GM12801 (cell line): ENCODE results near the gene PGAM1.

Experiments
- TF ChIP-seq, protein P1 (sequence below): IDR thresholded peaks from one replicate; pipeline ENCODE4 v1.5.1; 2011; ENCODE audit warnings: control low read depth; ENCODE audit not compliant: insufficient read length; ENCODE audit errors: extremely low read depth

PGAM1 gene

DNA sequence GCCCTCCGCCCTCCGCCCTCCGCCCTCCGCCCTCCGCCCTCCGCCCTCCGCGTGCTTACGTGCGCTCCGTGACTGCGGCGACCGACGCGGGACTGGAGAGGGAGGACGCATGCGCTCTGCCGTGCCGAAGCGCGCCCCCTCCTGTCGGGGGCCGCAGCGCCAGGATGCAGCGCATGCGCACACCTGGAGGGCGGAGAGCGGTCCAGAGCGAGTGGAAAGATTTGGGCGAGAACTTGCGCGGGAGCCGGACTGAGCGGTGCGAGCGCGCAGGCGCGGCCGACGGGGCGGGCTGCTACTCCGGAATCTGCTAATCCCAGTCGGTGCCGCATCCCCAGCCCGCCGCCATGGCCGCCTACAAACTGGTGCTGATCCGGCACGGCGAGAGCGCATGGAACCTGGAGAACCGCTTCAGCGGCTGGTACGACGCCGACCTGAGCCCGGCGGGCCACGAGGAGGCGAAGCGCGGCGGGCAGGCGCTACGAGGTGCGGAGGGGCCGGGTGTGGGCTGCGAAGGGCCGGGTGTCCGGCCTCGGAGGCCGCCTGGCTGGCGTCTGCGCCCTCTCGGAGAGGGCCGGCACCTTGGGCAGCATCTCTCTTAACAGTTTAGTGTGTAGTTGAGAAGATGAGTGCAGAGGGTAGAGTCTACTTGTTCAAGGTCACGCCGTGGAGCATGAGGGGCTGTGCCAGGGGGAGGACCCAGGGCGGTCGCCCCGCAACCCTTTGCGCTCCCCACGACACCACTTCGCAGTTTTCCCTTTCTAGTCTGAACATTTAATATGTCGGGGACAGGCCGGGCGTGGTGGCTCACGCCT lies at the start of gene PGAM1:
Gene PGAM1, plus strand, starts transcription at position 228 of the 812 bp plus-strand sequence. Its CDS starts 117 bp downstream, at position 345.
- TF ChIP-seq, protein P1, sequence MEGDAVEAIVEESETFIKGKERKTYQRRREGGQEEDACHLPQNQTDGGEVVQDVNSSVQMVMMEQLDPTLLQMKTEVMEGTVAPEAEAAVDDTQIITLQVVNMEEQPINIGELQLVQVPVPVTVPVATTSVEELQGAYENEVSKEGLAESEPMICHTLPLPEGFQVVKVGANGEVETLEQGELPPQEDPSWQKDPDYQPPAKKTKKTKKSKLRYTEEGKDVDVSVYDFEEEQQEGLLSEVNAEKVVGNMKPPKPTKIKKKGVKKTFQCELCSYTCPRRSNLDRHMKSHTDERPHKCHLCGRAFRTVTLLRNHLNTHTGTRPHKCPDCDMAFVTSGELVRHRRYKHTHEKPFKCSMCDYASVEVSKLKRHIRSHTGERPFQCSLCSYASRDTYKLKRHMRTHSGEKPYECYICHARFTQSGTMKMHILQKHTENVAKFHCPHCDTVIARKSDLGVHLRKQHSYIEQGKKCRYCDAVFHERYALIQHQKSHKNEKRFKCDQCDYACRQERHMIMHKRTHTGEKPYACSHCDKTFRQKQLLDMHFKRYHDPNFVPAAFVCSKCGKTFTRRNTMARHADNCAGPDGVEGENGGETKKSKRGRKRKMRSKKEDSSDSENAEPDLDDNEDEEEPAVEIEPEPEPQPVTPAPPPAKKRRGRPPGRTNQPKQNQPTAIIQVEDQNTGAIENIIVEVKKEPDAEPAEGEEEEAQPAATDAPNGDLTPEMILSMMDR: no peak

DNA sequence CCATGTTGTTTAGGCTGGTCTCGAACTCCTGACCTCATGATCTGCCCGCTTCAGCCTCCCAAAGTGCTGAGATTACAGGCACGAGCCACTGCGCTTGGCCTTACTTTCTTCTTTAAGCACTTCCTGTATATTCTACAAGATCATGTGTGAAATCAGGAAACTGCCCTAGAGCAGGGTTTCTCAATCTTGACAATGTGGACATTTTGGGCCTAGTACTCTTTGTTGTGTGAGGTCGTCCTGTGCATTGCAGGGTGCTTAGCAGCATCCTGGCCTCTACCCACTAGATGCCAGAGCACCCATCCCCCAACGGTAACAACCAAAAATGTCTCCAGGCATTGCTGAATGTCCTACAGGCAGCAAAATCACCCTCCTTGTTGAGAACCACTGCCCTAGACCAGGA lies 49.6 kb upstream of the PGAM1 start:
- TF ChIP-seq, protein P1: no peak

DNA sequence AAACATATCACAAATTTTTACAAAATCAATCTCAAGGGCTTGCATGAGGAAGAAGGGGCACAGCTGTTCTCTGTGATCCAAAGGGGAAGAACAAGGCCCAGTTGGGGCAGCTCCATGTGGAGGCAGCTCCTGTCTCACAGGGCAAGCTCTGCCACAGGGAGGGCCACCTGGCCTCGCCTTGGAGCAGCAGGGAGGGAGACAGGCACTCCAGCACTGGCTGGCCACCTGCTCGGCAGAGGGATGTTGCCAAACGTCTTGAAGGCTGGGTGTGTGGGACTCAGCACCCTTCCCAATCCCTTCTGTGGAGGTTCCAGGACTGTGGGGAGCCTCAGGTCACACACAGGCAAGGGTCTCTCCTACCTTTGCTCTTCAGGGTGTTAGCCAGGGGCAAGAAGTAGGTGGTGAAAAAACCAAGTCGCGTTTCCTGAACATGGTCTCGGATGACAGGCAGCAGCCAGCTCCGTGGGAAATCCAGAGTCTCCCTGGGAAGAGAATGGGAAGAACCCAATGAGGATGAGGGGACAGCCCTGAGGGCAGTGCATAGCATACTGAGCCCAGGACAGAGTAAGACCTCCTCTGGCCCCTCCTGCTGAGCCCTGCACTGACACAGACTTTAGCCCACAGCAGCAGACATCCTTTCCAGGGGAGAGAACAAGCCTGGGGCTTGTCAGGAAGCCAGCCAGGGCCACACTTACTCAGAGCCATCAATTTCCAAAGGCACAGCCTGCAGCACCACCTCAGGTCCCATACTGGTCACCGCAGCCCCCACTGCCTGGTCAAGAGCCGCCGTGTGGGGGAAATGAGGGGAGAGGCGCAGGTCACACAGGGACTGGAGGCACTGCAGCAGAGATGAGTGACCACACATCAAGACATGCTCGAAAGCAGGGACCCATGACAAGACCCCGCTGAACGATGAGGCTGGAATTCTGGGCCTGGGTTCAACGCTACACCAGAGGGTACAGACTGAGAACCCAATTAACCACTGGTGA lies 46.8 kb upstream of the PGAM1 start:
- TF ChIP-seq, protein P1: no peak

DNA sequence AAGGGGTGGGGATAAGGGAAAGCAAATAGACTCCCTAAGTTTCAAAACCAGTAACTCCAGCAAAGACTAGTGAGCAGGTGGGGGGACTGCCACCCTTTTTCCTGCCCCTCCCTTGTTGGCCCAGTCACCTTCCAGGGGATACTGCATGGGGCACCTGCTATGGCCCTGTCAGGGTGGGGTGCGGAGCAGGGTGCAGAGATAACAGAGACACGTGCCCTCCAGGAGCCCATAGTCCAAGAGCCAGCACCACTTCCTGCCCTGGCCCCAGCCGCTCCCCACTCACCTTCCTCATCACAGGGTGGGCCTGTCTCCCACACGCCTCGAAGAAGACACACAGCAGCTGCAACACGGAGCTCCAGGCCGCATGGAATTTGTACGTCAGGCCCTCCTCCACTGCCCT lies 45.5 kb upstream of the PGAM1 start:
- TF ChIP-seq, protein P1: no peak

DNA sequence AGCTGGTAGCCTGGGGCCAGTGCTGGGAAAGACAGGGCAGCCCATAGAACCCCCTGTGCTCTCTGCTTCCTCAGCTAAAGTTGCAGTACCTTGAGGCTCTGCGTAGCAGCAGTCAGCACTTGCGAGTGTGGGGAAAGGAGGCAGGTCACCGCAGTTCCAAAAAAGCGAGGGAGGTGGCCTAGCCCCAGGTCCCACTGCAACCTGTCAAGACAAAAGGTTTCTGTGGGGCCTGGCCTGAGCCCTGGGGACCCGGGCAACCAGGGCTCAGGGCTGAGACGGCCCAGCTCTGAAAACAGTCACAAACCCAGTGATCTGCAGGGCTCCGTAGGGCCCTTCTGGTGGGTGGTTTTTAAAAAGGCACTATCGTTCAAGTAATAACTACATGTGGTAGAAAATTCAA lies 44.4 kb upstream of the PGAM1 start:
- TF ChIP-seq, protein P1: no peak

DNA sequence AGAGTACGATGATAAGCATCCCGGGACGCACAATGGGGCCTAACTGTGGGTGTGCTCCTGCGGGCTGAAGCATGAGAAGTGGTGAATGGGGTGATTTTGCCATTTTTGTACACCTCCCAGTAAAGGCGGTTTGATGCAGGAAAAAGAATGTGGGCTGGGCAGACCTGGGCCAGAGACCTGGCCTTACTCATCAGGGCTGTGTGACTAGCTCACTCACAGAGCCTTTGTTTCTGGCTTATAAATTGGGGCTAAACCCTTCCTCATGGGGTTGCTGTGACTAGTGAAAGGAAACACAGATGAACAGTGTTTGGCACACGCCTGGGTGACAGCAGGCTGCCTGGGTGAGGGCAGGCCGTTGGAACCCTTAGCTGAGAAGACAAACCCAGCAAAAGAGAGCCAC lies 42.8 kb upstream of the PGAM1 start:
- TF ChIP-seq, protein P1: no peak

DNA sequence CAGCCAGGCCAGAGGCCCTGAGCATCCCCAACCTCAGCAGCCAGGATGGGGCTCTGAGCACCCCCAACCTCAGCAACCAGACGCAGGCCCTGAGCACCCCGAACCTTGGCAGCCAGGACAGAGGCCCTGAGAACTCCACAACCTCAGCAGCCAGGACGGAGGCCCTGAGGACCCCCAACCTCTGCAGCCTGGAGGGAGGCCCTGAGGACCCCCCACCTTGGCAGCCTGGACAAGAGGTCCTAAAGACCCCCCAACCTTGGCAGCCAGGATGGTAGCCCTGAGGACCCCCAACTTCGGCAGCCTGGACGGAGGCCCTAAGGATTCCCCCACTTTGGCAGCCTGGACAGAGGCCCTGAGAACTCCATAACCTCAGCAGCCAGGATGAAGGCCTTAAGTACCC lies 41.8 kb upstream of the PGAM1 start:
- TF ChIP-seq, protein P1: no peak
